H9 (cell line): ENCODE measurements around the gene ANGPTL8. TPM values are rescaled to one million over a fixed set of nuclear protein-coding genes. Genes with fewer than 3 reads are reported as not detected.

ENCODE experiments used
- DNase-seq: peaks from one replicate; pipeline ENCODE4 v3.0.0-alpha.2; 2017
- H2AFZ ChIP-seq: one replicate; pipeline ENCODE4 v1.6.1; 2013; ENCODE audit warnings: mild to moderate bottlenecking, low read length, control low read depth, moderate library complexity
- H2AK5ac ChIP-seq: 2 replicates; pipeline ENCODE4 v1.6.1; 2013; ENCODE audit warnings: low read length, control low read depth, mixed read lengths; ENCODE audit not compliant: insufficient read length
- H2BK120ac ChIP-seq: one replicate; pipeline ENCODE4 v1.6.1; 2013; ENCODE audit warnings: low read depth, mild to moderate bottlenecking, low read length, control low read depth, inconsistent platforms; ENCODE audit not compliant: poor library complexity, severe bottlenecking
- H2BK12ac ChIP-seq: 2 replicates; pipeline ENCODE4 v1.6.1; 2013; ENCODE audit warnings: low read length, control low read depth, mixed read lengths, low read depth; ENCODE audit not compliant: insufficient read length
- H2BK15ac ChIP-seq: 2 replicates; pipeline ENCODE4 v1.6.1; 2013; ENCODE audit warnings: low read depth, low read length, control low read depth
- H2BK20ac ChIP-seq: one replicate; pipeline ENCODE4 v1.6.1; 2013; ENCODE audit warnings: low read depth, mild to moderate bottlenecking, low read length, control low read depth, inconsistent platforms; ENCODE audit not compliant: poor library complexity, severe bottlenecking
- H2BK5ac ChIP-seq: 2 replicates; pipeline ENCODE4 v1.6.1; 2013; ENCODE audit warnings: low read length, control low read depth, mixed read lengths; ENCODE audit not compliant: insufficient read length
- H3K14ac ChIP-seq: 2 replicates; pipeline ENCODE4 v1.6.1; 2013; ENCODE audit warnings: low read length, control low read depth; ENCODE audit not compliant: insufficient read depth
- H3K18ac ChIP-seq: 2 replicates; pipeline ENCODE4 v1.6.1; 2013; ENCODE audit warnings: low read depth, mild to moderate bottlenecking, mixed read lengths, low read length, control low read depth; ENCODE audit not compliant: insufficient read length
- H3K23ac ChIP-seq: 2 replicates; pipeline ENCODE4 v1.6.1; 2013; ENCODE audit warnings: low read length, control low read depth, mixed read lengths, low read depth; ENCODE audit not compliant: insufficient read length
- H3K23me2 ChIP-seq: 2 replicates; pipeline ENCODE4 v1.6.1; 2013; ENCODE audit warnings: low read depth, mild to moderate bottlenecking, mixed read lengths, low read length, control low read depth; ENCODE audit not compliant: insufficient read length, poor library complexity, severe bottlenecking
- H3K27ac ChIP-seq: 2 replicates; pipeline ENCODE4 v1.5.1; 2013; ENCODE audit warnings: low read length, control low read depth, mixed read lengths, low read depth; ENCODE audit not compliant: insufficient read length
- H3K27me3 ChIP-seq: 2 replicates; pipeline ENCODE4 v1.6.1; 2013; ENCODE audit warnings: low read length, control low read depth, inconsistent platforms; ENCODE audit not compliant: insufficient read depth
- H3K4ac ChIP-seq: 2 replicates; pipeline ENCODE4 v1.6.1; 2013; ENCODE audit warnings: low read depth, mild to moderate bottlenecking, control low read depth, inconsistent platforms, low read length, moderate library complexity
- H3K4me1 ChIP-seq: 2 replicates; pipeline ENCODE4 v1.6.1; 2013; ENCODE audit warnings: low read length, control low read depth, inconsistent platforms; ENCODE audit not compliant: insufficient read depth
- H3K4me2 ChIP-seq: 2 replicates; pipeline ENCODE4 v1.6.1; 2013; ENCODE audit warnings: low read length, control low read depth, mixed read lengths; ENCODE audit not compliant: insufficient read length, insufficient read depth
- H3K56ac ChIP-seq: 2 replicates; pipeline ENCODE4 v1.6.1; 2013; ENCODE audit warnings: low read depth, mild to moderate bottlenecking, mixed read lengths, low read length, control low read depth; ENCODE audit not compliant: insufficient read length
- H3K79me1 ChIP-seq: 2 replicates; pipeline ENCODE4 v1.6.1; 2013; ENCODE audit warnings: low read depth, mild to moderate bottlenecking, moderate library complexity, low read length, control low read depth, inconsistent platforms; ENCODE audit not compliant: insufficient read depth, poor library complexity, severe bottlenecking
- H3K79me2 ChIP-seq: 2 replicates; pipeline ENCODE4 v1.6.1; 2013; ENCODE audit warnings: low read length, control low read depth, inconsistent platforms; ENCODE audit not compliant: insufficient read depth
- H3K9ac ChIP-seq: 2 replicates; pipeline ENCODE4 v1.6.1; 2013; ENCODE audit warnings: low read length, control low read depth, mixed read lengths; ENCODE audit not compliant: insufficient read length; ENCODE audit errors: extremely low read depth
- H3K9me3 ChIP-seq: one replicate; pipeline ENCODE4 v1.6.1; 2013; ENCODE audit warnings: low read depth, low read length, inconsistent platforms; ENCODE audit not compliant: control insufficient read depth
- H3T11ph ChIP-seq: one replicate; pipeline ENCODE4 v1.6.1; 2013; ENCODE audit warnings: mild to moderate bottlenecking, low read length, control low read depth, inconsistent platforms
- H4K20me1 ChIP-seq: one replicate; pipeline ENCODE4 v1.6.1; 2013; ENCODE audit not compliant: control insufficient read depth, insufficient read length, insufficient read depth
- H4K5ac ChIP-seq: 2 replicates; pipeline ENCODE4 v1.6.1; 2013; ENCODE audit warnings: low read depth, mild to moderate bottlenecking, mixed read lengths, low read length, control low read depth; ENCODE audit not compliant: insufficient read length
- H4K8ac ChIP-seq: replicated peaks from 2 replicates; pipeline ENCODE4 v1.6.1; 2013; ENCODE audit warnings: low read length, control low read depth, mixed read lengths, low read depth; ENCODE audit not compliant: insufficient read length
- H4K91ac ChIP-seq: 2 replicates; pipeline ENCODE4 v1.6.1; 2013; ENCODE audit warnings: low read depth, mild to moderate bottlenecking, moderate library complexity, mixed read lengths, low read length, control low read depth; ENCODE audit not compliant: insufficient read length
- H3K27ac Mint-ChIP-seq, 3 experiments: 2 replicates in 2 of 3; 3 replicates in 1 of 3; pipeline ENCODE4 v1.8.0; 2020 to 2021; ENCODE audit warnings: mixed read lengths in 3 of 3, mild to moderate bottlenecking in 1 of 3, moderate library complexity in 1 of 3
- H3K27me3 Mint-ChIP-seq: 2 replicates; pipeline ENCODE4 v1.8.0; 2021; ENCODE audit warnings: low read depth, mild to moderate bottlenecking, moderate library complexity, mixed read lengths
- H3K36me3 Mint-ChIP-seq, 3 experiments: 2 replicates in 2 of 3; 3 replicates in 1 of 3; pipeline ENCODE4 v1.8.0; 2020 to 2021; ENCODE audit warnings: low read depth in 3 of 3, mixed read lengths in 3 of 3; ENCODE audit not compliant: insufficient read depth in 1 of 3
- H3K4me1 Mint-ChIP-seq, 2 experiments: 2 replicates each; pipeline ENCODE4 v1.8.0; 2020; ENCODE audit warnings: mixed read lengths in 2 of 2
- H3K4me3 Mint-ChIP-seq, 2 experiments: 2 replicates in 1 of 2; 3 replicates in 1 of 2; pipeline ENCODE4 v1.8.0; 2020 to 2021; ENCODE audit warnings: mild to moderate bottlenecking in 2 of 2, mixed read lengths in 2 of 2, moderate library complexity in 1 of 2
- H3K9me3 Mint-ChIP-seq, 2 experiments: 2 replicates in 1 of 2; 3 replicates in 1 of 2; pipeline ENCODE4 v1.8.0; 2020; ENCODE audit warnings: mild to moderate bottlenecking in 2 of 2, mixed read lengths in 2 of 2, moderate library complexity in 1 of 2
- CTCF ChIP-seq: fragments of 200-600 bp; sonication (generic); conservative IDR thresholded peaks from 3 replicates; pipeline ENCODE4 v1.8.0; 2021; ENCODE audit warnings: antibody characterized with exemption, mild to moderate bottlenecking
- WGBS: extraction: QIAGEN DNeasy Blood & Tissue Kit; methylation state at CpG from one replicate; pipeline ENCODE4 v1.1.7; 2013; ENCODE audit warnings: missing lambda C conversion rate, low lambda C conversion rate, mixed read lengths; ENCODE audit not compliant: insufficient read length; ENCODE audit errors: extremely low coverage; 5-methylcytosine and 5-hydroxymethylcytosine counted together
- total RNA-seq: library from RNA; stranded (reverse); gene quantifications from 2 replicates; pipeline ENCODE4 v1.2.1, GENCODE V29; 2021

ANGPTL8 gene
- total RNA-seq, 1 experiment from 2014 or later: not detected

- Histone ChIP-seq H3K9ac (no peak overlapping the region), H3K27me3 (no peaks in the 10 kb centered on the region), H3K23ac (no peak overlapping the region), H3K79me2 (no peaks in the 10 kb centered on the region), H3K79me1 (no peaks in the 10 kb centered on the region), H3K4me1 (no peaks in the 10 kb centered on the region; the same call in 1 of the 2 replicates), H4K20me1 (no peaks in the 10 kb centered on the region), H2BK120ac (no peak overlapping the region), H3K14ac (no peak overlapping the region), H3K4me2 (no peak overlapping the region), H3K23me2 (peaks cover under 1% of the 10 kb centered on the region), H2BK15ac (no peak overlapping the region), H4K91ac (no peak overlapping the region), H2BK20ac (no peak overlapping the region), H3K9me3 (no peaks in the 10 kb centered on the region), H4K8ac (no peak overlapping the region), H2AK5ac (no peak overlapping the region), H2AFZ (no peak overlapping the region), H3K56ac (no peak overlapping the region), H3T11ph (no peak overlapping the region), H4K5ac (no peak overlapping the region), H3K4ac (no peak overlapping the region), H2BK12ac (no peak overlapping the region), H3K27ac (no peak overlapping the region), H3K18ac (no peak overlapping the region), H2BK5ac (no peak overlapping the region)
- H3K4me1 Mint-ChIP-seq: peaks cover 6 to 10% of the 10 kb centered on the region in 2 experiments
- whole genome bisulfite sequencing: no CpG with 5 or more reads among the region's 5 CpGs
- DNase-seq: no peak
- peaks cover 2% of the 10 kb centered on the region; the same call in 1 of the 2 replicates for H3K27me3 Mint-ChIP-seq
- no peak for TF ChIP-seq CTCF
- no peak overlapping the region for H3K4me3 Mint-ChIP-seq
- H3K27ac Mint-ChIP-seq: no peak overlapping the region
- H3K36me3 Mint-ChIP-seq: peaks cover 13 to 37% (median 37%) of the 10 kb centered on the region in 3 experiments; a peak in 6 of 7 replicates
- no peaks in the 10 kb centered on the region for H3K9me3 Mint-ChIP-seq
Observed at GRCh38 chr19:11191934-11192333, 47.5 kb upstream of the ANGPTL8 start.
